GM19467 (cell line): ENCODE results near the gene C4orf50.
"Not testable (repeated sequence)": the region's sequence is repeated elsewhere in the genome, so short reads cannot be mapped to it uniquely, and the experiment has no call there.

Source experiments
- ATAC-seq: cut with Tn5 transposase; IDR thresholded peaks from one replicate; pipeline ENCODE4 v1.9.1; 2021; ENCODE audit warnings: mild to moderate bottlenecking, moderate library complexity; ENCODE audit not compliant: unreplicated experiment

Gene C4orf50

GRCh38 chr4:5995901-5996623 is 22.2 kb downstream of the C4orf50 start:
- ATAC-seq, result no peak

- no peak for ATAC-seq
These were observed 24.1 kb downstream of the C4orf50 start for GRCh38 chr4:5993876-5994811.

- ATAC-seq, result not testable (repeated sequence)
These were observed 24.9 kb downstream of the C4orf50 start for GRCh38 chr4:5993346-5993745.

DNA sequence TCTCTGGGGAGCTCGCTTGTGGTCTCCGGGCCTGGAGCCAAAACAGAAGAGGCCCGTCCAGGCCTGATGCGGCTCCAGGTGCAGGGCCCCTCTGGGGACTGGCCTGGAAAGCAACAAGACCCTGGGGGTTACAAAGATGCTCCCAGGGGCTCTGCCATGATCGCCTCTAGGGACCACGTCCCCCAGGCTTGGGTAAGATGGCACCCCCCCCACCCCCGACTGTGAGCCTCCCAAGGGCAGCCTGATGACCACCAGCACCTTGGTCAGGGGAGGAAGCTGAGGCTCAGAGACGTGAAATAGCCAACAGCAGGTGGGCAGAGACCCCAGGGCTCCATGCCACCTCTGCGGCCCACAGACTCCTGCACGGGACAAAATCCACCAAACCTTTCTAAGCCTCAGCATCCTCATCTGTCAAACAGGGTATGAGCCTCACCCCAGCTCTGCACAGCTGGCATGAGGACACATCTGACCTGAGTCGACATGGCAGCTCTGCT is 25.4 kb downstream of the C4orf50 start:
- no peak for ATAC-seq

GRCh38 chr4:5992171-5992827 is 25.9 kb downstream of the C4orf50 start:
- ATAC-seq, result no peak

DNA sequence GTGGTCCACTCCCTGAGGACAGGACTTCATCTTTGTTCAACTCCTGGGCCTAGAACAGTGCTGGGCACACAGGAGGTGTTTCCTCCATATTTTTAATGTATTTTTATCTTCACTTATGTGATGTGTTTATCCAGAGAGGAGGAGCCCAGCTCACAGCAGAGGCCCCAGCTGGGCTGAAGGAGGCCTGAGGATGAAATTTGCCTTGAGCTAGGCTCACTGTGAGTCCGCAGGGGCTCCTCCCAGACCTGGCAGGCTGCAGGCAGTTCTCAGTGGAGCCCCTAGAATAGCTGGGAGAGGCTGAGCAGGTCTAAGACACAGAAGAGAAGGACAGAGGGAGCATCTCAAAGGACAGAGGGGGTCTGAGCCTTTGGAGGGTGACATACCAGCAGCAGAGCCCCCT is 26.8 kb downstream of the C4orf50 start:
- no peak for ATAC-seq

DNA sequence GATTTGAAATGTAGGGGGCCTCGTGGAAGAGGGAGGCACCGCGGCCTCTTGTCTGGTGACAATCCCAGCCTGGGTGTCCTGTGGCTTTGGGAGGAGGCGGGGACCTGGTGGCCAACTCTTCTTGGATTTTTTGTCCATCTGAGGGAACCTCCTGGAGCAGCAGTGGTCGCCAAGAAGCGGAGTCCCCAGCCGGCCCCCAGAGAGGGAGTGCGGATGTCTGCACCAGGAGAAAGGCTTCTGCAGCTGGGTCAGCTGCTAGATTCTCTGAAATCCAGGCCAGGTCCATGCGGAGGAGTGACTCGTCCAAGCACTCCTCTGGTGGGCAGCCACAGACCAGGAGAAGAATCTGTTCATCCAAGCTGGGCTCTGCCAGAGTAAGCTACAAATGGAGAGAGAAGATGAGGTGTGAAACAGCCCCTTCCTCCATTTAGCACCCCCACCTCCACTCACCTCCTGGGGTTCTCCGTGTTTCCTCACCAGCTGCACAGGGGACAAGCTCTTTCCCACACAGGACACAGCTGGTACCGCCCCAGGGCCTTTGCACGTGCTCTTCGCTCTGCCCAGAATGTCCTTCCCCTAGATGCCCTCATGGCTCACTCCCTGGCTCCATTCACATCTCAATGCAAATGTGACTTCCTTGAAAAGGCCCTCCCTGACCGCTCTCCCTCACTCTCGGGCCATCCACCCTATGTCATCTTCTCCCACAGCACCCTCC is 27.6 kb downstream of the C4orf50 start:
- no peak for ATAC-seq

- ATAC-seq, result no peak
These were observed 28.7 kb downstream of the C4orf50 start for GRCh38 chr4:5989236-5990225.

DNA sequence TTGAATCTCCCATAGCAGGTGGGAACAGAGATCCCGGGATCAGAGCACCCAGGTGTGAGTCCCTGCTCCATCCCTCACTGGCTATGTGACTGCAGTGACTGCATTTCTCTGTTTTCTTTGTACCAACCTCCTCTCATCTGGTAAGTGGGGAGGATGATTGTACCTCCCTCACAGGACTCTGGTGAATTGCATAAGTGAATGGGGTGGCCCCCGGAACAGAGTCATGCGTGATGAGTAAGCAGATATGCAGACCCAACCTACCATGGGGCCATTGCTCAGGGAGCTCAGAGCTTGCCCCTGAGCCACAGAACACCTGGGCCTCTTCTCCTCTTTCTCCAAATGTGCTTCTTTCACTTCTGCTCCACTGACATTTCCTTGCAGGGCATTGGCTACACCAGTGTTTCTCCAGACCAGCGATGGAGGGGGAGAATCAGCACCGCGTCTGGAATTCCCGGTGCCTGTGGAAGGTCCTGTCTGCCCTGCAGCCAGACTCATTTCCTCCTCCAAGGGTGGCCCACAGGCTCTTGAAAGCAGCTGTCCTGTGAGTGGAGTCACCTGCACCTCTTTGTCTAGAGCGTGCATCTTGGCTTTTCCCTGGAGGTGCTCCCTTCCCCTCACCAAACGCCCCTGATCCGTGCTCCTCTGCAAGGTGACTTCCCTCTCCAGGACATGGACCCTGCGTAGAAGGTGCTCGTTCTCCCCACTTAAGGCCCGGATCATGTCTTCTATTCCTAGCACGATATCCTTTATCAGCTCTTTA is 30.0 kb downstream of the C4orf50 start:
- ATAC-seq, result no peak

GRCh38 chr4:5984843-5985242 is 33.4 kb downstream of the C4orf50 start:
- ATAC-seq, result no peak

DNA sequence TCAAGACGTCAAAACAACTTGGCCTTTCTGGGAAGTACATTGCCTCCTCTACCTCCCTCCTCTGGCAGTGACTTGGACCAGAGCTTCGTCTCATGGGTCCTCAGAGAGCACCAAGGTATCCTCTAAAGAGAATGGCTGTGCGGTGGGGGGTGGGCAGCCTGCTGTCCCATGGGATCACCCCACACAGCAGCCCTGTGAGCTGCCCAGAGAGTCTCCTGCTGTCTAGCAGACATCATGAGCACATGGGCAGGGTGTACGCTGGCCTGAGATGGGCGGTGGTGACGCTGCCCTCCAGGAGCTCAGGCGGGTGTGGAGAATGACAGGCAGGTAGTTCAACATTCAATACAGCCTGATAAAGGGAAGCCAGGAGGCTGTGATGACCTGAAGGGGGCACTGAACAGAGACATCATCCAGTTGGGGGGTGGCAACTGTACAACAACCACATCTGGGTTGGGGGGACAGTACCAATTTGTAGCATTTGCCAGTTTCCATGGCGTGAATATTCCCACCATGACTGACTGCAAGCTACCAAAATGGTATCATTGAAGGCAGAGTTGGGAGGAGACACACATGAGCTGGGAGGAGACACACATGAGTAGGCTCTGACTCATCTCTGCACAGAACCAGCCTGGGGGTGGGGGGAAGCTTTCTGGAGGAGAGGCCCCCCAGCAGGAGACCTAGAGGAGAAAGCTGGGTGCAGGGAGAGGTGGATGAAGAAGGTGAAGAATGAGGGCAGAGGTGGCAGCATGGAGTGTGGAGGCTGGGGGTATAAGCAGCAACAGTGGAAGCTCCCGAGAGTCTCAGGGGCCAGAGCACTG is 35.9 kb downstream of the C4orf50 start:
- no peak for ATAC-seq

DNA sequence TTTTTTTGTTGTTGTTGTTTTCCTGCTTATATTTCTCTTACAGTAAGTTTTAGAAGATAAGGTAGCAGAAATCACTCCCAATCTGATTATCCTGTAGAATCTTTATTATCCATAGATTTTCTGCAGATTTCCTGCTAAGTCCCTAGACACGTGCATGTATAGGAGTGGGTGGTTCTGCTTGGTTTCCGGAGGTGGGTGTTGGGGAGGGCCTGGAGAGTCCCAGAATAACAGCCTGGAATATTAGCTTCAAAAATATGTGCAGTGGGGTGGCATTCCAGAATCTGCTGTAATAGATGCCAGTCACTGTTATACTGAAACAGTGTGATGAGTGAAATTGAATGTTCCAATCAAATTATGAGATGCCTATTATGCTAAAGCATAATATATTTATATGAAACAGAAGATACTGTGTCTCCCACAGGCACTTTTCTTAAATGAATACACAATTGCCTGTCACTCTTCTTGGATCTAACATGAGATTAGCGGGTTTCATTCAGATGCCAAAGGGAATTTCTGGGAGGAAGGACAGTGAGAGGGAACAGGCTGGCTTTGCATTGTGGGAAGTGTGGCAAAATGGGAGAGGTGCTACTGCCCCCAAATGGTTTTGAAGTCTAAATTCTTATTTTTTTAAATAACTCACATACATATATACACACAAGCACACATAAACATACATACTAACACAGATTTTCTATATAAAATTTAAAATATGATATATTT is 37.6 kb downstream of the C4orf50 start:
- ATAC-seq, result no peak

- no peak for ATAC-seq
These were observed 38.2 kb downstream of the C4orf50 start for GRCh38 chr4:5979981-5980380.

DNA sequence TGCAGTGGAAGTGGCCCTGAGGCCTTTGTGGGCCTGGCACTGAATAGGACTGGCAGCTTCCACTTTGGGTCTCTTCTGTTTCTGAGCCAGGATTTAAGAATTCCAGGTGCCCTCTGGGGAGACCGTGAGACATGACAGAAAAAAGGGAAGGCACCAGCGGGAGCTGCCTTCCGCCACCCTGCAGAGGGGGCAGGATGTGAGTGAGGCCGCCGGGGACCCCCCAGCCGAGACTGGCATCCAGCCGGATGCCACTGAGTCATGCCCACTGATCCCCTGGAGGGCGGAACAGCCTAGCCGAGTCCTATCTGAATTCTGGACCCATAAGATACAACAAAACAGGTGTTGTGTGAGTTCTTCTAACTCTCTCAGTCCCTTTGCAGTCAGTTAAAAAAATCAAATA is 41.3 kb downstream of the C4orf50 start:
- no peak for ATAC-seq

DNA sequence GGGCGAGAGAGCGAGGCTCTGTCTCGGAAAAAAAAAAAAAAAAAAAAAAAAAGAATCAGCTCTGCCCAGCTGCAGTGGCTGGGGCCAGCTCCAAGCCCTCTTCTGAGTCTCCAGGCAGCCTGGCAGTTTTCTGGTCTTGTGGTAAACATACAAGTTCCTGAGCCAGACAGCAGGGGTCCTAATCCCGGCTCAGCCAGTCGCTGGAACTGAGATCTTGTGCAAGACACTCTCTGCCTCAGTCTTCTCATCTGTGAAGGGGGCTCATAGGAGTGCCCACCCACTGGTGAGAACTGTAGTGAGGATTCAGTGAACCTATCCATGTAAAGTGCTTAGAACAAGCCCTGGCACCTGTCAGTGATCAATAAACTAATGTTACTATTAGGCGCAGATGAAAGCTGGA is 41.8 kb downstream of the C4orf50 start:
- ATAC-seq, result no peak

- no peak for ATAC-seq
These were observed 43.9 kb downstream of the C4orf50 start for GRCh38 chr4:5974321-5974720.

- no peak for ATAC-seq
These were observed 44.6 kb downstream of the C4orf50 start for GRCh38 chr4:5973486-5974220.
